HepG2 (cell line): Measurements from ENCODE around the gene METTL6. TPM values are rescaled to one million over a fixed set of nuclear protein-coding genes. Genes with fewer than 3 reads are reported as not detected.

Experiments
- ADNP ChIP-seq: sonication (generic); formaldehyde crosslinking; IDR thresholded peaks from 2 replicates; pipeline ENCODE4 v1.4.0; 2020; ENCODE audit warnings: missing genetic modification reagents
- ETV5 ChIP-seq: IDR thresholded peaks from 2 replicates; pipeline ENCODE4 v1.6.1; 2018; ENCODE audit warnings: missing biosample characterization, missing genetic modification reagents, inconsistent platforms, borderline replicate concordance
- MAFF ChIP-seq: IDR thresholded peaks from 2 replicates; pipeline ENCODE4 v1.6.1; 2011; ENCODE audit warnings: low read depth, low read length, improper control_type of control experiment
- MATR3 ChIP-seq: sonication (generic); formaldehyde crosslinking; IDR thresholded peaks from 2 replicates; pipeline ENCODE4 v1.4.0; 2020; ENCODE audit warnings: missing genetic modification reagents
- NFKB2 ChIP-seq: sonication (generic); formaldehyde crosslinking; IDR thresholded peaks from 2 replicates; pipeline ENCODE4 v1.4.0; 2020; ENCODE audit warnings: missing genetic modification reagents, borderline replicate concordance
- NFKBIZ ChIP-seq: IDR thresholded peaks from 2 replicates; pipeline ENCODE4 v1.6.1; 2018; ENCODE audit warnings: missing genetic modification reagents, missing compliant biosample characterization
- NR3C1 ChIP-seq: sonication (generic); formaldehyde crosslinking; IDR thresholded peaks from 2 replicates; pipeline ENCODE4 v1.4.0; 2020; ENCODE audit warnings: missing genetic modification reagents
- SMARCC2 ChIP-seq: fragments of 450-650 bp; IDR thresholded peaks from 2 replicates; pipeline ENCODE4 v1.6.1; 2017; ENCODE audit warnings: antibody characterized with exemption, mild to moderate bottlenecking
- ZFP41 ChIP-seq: sonication (generic); formaldehyde crosslinking; IDR thresholded peaks from 2 replicates; pipeline ENCODE4 v1.4.0; 2020; ENCODE audit warnings: mild to moderate bottlenecking, missing genetic modification reagents, borderline replicate concordance
- ZKSCAN1 ChIP-seq: fragments of 150-350 bp; IDR thresholded peaks from 2 replicates; pipeline ENCODE4 v1.6.1; 2014; ENCODE audit warnings: low read length
- ZNF263 ChIP-seq: sonication (generic); formaldehyde crosslinking; IDR thresholded peaks from 2 replicates; pipeline ENCODE4 v1.4.0; 2020; ENCODE audit warnings: missing genetic modification reagents
- ZNF382 ChIP-seq: sonication (generic); formaldehyde crosslinking; IDR thresholded peaks from 2 replicates; pipeline ENCODE4 v1.5.0; 2020; ENCODE audit warnings: missing genetic modification reagents, mild to moderate bottlenecking, borderline replicate concordance
- ZNF652 ChIP-seq: IDR thresholded peaks from 2 replicates; pipeline ENCODE4 v1.6.1; 2016; ENCODE audit warnings: low read depth, borderline replicate concordance
- ZNF678 ChIP-seq: sonication (generic); formaldehyde crosslinking; IDR thresholded peaks from 2 replicates; pipeline ENCODE4 v1.4.0; 2020; ENCODE audit warnings: mild to moderate bottlenecking, missing genetic modification reagents
- ZNF768 ChIP-seq: sonication (generic); formaldehyde crosslinking; IDR thresholded peaks from 2 replicates; pipeline ENCODE4 v1.4.0; 2020; ENCODE audit warnings: missing genetic modification reagents
- ZNF792 ChIP-seq: IDR thresholded peaks from 2 replicates; pipeline ENCODE4 v1.6.1; 2016
- polyA plus RNA-seq, 8 experiments: library from polyadenylated mRNA; depleted of rRNA in 3 of 8; stranded (reverse) in 7 of 8; unstranded in 1 of 8; fragments of >200 nt; fragmentation: Illumina TruSeq in 4 of 8; extraction: Trizol in 4 of 8; gene quantifications; 2 replicates each; pipeline versions ENCODE4 v1.2.1 to v1.2.3, GENCODE V29; 2011 to 2016; ENCODE audit warnings: low read depth in 4 of 8, missing spikeins in 1 of 8, mixed read lengths in 1 of 8; ENCODE audit not compliant: insufficient read depth in 1 of 8
- total RNA-seq, 5 experiments: library from RNA; depleted of rRNA; stranded (reverse); fragments of >200 nt; fragmentation: Illumina TruSeq; extraction: Trizol; gene quantifications; 2 replicates each; pipeline ENCODE4 v1.2.3, GENCODE V29; 2016; ENCODE audit warnings: low read depth in 1 of 5
- TF ChIP-seq, protein P1 (sequence below): sonication (generic); formaldehyde crosslinking; IDR thresholded peaks from 2 replicates; pipeline ENCODE4 v1.5.0; 2020; ENCODE audit warnings: mild to moderate bottlenecking, missing genetic modification reagents
- TF ChIP-seq, protein P2 (sequence below): sonication (generic); formaldehyde crosslinking; IDR thresholded peaks from 2 replicates; pipeline ENCODE4 v1.4.0; 2020; ENCODE audit warnings: mild to moderate bottlenecking, missing genetic modification reagents
- TF ChIP-seq, protein P3 (sequence below): sonication (generic); formaldehyde crosslinking; IDR thresholded peaks from 2 replicates; pipeline ENCODE4 v1.5.1; 2020; ENCODE audit warnings: mild to moderate bottlenecking, missing genetic modification reagents, moderate library complexity
- TF ChIP-seq, protein P4 (sequence below): fragments of 450-650 bp; IDR thresholded peaks from 2 replicates; pipeline ENCODE4 v1.6.1; 2017
- TF ChIP-seq, protein P5 (sequence below): IDR thresholded peaks from 2 replicates; pipeline ENCODE4 v1.6.1; 2016; ENCODE audit warnings: low read depth, borderline replicate concordance

The METTL6 gene
- total and polyA plus RNA-seq, 2 of the 13 experiments (the other 11 are each of a cell fraction or from before 2014, with no cell fraction given): 17.2 to 29.4 TPM

DNA sequence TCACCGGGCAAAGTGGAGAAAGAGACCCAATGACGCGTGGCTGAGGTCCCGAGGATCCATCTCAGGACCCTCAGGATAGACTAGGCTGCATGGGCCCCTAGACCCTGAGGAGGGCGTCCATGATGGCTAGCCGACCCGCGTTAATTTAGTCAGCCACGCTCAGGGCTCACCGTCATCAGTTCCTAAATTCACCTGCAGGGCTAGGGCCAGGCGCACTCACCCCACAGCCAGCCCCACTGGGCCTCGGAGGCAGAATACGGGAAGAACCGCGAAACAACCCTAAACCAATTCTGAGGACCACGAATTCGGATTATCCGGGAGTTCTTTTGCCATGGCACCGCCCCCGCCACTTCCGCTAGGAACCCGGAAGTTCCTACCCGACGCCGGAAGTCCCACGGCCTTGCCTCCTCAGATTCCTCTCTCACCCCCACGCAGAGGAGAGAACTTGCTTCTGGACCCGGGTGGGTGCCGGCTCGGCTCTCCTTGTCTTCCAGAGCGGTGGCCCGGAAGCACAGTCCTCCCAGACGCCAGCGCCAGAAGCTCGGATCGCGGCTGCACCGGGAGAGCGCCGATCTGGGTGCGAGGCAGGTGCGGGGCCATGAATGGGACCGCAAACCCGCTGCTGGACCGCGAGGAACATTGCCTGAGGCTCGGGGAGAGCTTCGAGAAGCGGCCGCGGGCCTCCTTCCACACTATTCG is at the start of gene METTL6, which contains the start of gene EAF1 (continued):
- TF ChIP-seq SMARCC2: no peak
- peak; percentile 70 for TF ChIP-seq NFKB2 (CRISPR knock-in tag)
- TF ChIP-seq, protein P1, sequence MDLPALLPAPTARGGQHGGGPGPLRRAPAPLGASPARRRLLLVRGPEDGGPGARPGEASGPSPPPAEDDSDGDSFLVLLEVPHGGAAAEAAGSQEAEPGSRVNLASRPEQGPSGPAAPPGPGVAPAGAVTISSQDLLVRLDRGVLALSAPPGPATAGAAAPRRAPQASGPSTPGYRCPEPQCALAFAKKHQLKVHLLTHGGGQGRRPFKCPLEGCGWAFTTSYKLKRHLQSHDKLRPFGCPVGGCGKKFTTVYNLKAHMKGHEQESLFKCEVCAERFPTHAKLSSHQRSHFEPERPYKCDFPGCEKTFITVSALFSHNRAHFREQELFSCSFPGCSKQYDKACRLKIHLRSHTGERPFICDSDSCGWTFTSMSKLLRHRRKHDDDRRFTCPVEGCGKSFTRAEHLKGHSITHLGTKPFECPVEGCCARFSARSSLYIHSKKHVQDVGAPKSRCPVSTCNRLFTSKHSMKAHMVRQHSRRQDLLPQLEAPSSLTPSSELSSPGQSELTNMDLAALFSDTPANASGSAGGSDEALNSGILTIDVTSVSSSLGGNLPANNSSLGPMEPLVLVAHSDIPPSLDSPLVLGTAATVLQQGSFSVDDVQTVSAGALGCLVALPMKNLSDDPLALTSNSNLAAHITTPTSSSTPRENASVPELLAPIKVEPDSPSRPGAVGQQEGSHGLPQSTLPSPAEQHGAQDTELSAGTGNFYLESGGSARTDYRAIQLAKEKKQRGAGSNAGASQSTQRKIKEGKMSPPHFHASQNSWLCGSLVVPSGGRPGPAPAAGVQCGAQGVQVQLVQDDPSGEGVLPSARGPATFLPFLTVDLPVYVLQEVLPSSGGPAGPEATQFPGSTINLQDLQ (CRISPR knock-in tag): 0 out of 2 replicates have a peak, but pooled peaks have one; percentile 26
- TF ChIP-seq MATR3: no peak
- peak; percentile 70 for TF ChIP-seq ETV5
- TF ChIP-seq ZNF652: no peak
- TF ChIP-seq NR3C1: no peak
- TF ChIP-seq, protein P2, sequence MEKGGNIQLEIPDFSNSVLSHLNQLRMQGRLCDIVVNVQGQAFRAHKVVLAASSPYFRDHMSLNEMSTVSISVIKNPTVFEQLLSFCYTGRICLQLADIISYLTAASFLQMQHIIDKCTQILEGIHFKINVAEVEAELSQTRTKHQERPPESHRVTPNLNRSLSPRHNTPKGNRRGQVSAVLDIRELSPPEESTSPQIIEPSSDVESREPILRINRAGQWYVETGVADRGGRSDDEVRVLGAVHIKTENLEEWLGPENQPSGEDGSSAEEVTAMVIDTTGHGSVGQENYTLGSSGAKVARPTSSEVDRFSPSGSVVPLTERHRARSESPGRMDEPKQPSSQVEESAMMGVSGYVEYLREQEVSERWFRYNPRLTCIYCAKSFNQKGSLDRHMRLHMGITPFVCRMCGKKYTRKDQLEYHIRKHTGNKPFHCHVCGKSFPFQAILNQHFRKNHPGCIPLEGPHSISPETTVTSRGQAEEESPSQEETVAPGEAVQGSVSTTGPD: no peak
- peak; percentile 67 for TF ChIP-seq ZNF263 (CRISPR knock-in tag)
- TF ChIP-seq, protein P3, sequence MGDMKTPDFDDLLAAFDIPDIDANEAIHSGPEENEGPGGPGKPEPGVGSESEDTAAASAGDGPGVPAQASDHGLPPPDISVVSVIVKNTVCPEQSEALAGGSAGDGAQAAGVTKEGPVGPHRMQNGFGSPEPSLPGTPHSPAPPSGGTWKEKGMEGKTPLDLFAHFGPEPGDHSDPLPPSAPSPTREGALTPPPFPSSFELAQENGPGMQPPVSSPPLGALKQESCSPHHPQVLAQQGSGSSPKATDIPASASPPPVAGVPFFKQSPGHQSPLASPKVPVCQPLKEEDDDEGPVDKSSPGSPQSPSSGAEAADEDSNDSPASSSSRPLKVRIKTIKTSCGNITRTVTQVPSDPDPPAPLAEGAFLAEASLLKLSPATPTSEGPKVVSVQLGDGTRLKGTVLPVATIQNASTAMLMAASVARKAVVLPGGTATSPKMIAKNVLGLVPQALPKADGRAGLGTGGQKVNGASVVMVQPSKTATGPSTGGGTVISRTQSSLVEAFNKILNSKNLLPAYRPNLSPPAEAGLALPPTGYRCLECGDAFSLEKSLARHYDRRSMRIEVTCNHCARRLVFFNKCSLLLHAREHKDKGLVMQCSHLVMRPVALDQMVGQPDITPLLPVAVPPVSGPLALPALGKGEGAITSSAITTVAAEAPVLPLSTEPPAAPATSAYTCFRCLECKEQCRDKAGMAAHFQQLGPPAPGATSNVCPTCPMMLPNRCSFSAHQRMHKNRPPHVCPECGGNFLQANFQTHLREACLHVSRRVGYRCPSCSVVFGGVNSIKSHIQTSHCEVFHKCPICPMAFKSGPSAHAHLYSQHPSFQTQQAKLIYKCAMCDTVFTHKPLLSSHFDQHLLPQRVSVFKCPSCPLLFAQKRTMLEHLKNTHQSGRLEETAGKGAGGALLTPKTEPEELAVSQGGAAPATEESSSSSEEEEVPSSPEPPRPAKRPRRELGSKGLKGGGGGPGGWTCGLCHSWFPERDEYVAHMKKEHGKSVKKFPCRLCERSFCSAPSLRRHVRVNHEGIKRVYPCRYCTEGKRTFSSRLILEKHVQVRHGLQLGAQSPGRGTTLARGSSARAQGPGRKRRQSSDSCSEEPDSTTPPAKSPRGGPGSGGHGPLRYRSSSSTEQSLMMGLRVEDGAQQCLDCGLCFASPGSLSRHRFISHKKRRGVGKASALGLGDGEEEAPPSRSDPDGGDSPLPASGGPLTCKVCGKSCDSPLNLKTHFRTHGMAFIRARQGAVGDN: peak; percentile 84
- TF ChIP-seq MAFF: no peak
- TF ChIP-seq ADNP (CRISPR knock-in tag): no peak
- no peak for TF ChIP-seq ZNF678 (CRISPR knock-in tag)
- TF ChIP-seq ZNF382 (CRISPR knock-in tag): no peak
- TF ChIP-seq ZKSCAN1: no peak
- TF ChIP-seq ZFP41 (CRISPR knock-in tag): no peak
- TF ChIP-seq ZNF768 (CRISPR knock-in tag): no peak
- TF ChIP-seq, protein P4, sequence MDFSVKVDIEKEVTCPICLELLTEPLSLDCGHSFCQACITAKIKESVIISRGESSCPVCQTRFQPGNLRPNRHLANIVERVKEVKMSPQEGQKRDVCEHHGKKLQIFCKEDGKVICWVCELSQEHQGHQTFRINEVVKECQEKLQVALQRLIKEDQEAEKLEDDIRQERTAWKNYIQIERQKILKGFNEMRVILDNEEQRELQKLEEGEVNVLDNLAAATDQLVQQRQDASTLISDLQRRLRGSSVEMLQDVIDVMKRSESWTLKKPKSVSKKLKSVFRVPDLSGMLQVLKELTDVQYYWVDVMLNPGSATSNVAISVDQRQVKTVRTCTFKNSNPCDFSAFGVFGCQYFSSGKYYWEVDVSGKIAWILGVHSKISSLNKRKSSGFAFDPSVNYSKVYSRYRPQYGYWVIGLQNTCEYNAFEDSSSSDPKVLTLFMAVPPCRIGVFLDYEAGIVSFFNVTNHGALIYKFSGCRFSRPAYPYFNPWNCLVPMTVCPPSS: no peak
- TF ChIP-seq ZNF792: no peak; the same call in 1 of the 2 replicates
- TF ChIP-seq, protein P5, sequence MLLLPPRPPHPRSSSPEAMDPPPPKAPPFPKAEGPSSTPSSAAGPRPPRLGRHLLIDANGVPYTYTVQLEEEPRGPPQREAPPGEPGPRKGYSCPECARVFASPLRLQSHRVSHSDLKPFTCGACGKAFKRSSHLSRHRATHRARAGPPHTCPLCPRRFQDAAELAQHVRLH (CRISPR knock-in tag): peak; percentile 38; the same call in 1 of the 2 replicates
- TF ChIP-seq NFKBIZ (CRISPR knock-in tag): no peak
